HepG2 (cell line): ENCODE data around the gene MEG3. TPM values are rescaled to one million over a fixed set of nuclear protein-coding genes. Genes with fewer than 3 reads are reported as not detected.

Source experiments
- ATAC-seq: fragments of 200-7000 bp; cut with Tn5 transposase; 3 replicates; pipeline ENCODE4 v1.9.1; 2020; ENCODE audit warnings: mild to moderate bottlenecking, moderate library complexity
- BruUV-seq: library from RNA; stranded (reverse); fragments of 400-500 nt; replicated peaks from 2 replicates; lab custom pipeline; 2021; lab: Mats Ljungman, UMichigan
- CTCF ChIA-PET: fragments of 300-600 bp; formaldehyde crosslinking; extraction: SDS; loops from one replicate; lab custom pipeline; 2021; ENCODE audit warnings: low total read pairs, inconsistent platforms, low intra/inter-chr PET ratio; lab: Yijun Ruan, JAX
- POLR2A ChIA-PET: fragments of 350-600 bp; sonication (Branson Sonifier 250); formaldehyde crosslinking; loops from one replicate; lab custom pipeline; 2020; ENCODE audit warnings: antibody characterized with exemption, inconsistent platforms; lab: Yijun Ruan, JAX
- DNase-seq: peaks from one replicate; pipeline ENCODE4 v3.0.0-alpha.2; 2015; ENCODE audit warnings: low spot score
- FAIRE-seq: peaks from 3 replicates; lab custom pipeline; 2011; peaks lifted over from hg19 to GRCh38; lab: Jason Lieb, UNC
- H2AFZ ChIP-seq: one replicate; pipeline ENCODE4 v1.6.1; 2011; ENCODE audit warnings: low read length, inconsistent platforms
- H3K27ac ChIP-seq: fragments of 300-600 bp; 3 replicates; pipeline ENCODE4 v1.8.0; 2011; ENCODE audit warnings: mixed run types, mild to moderate bottlenecking, mixed read lengths, low read length, inconsistent platforms; ENCODE audit not compliant: insufficient read depth; ENCODE audit errors: extremely low read length
- H3K27me3 ChIP-seq, 2 experiments: fragments of 200-600 bp in 1 of 2; 2 replicates in 1 of 2; 3 replicates in 1 of 2; pipeline versions ENCODE4 v1.6.0 to v1.8.0; 2011; ENCODE audit warnings: low read length in 2 of 2, mild to moderate bottlenecking in 2 of 2, moderate library complexity in 2 of 2, inconsistent platforms in 1 of 2; ENCODE audit not compliant: insufficient read depth in 2 of 2, control insufficient read depth in 1 of 2
- H3K36me3 ChIP-seq, 2 experiments: fragments of 200-600 bp in 1 of 2; replicated peaks in 1 of 2; 2 replicates in 1 of 2; 3 replicates in 1 of 2; pipeline versions ENCODE4 v1.5.1 to v1.8.0; 2011; ENCODE audit warnings: low read length in 2 of 2, inconsistent platforms in 1 of 2; ENCODE audit not compliant: insufficient read depth in 2 of 2, control insufficient read depth in 1 of 2
- H3K4me1 ChIP-seq: 2 replicates; pipeline ENCODE4 v1.5.1; 2012; ENCODE audit warnings: low read length, inconsistent platforms; ENCODE audit not compliant: insufficient read depth
- H3K4me2 ChIP-seq: 2 replicates; pipeline ENCODE4 v1.6.0; 2011; ENCODE audit warnings: low read depth, low read length, inconsistent platforms
- H3K4me3 ChIP-seq, 3 experiments: fragments of 200-600 bp in 1 of 3; sonication (generic), shearing (Covaris generic) in 1 of 3; replicated peaks in 1 of 3; 2 replicates each; pipeline ENCODE4 v1.5.1; 2011 to 2016; ENCODE audit warnings: low read length in 3 of 3, inconsistent platforms in 2 of 3, low read depth in 2 of 3, mild to moderate bottlenecking in 2 of 3, control low read depth in 1 of 3, mixed read lengths in 1 of 3; ENCODE audit not compliant: insufficient read depth in 1 of 3
- H3K79me2 ChIP-seq: one replicate; pipeline ENCODE4 v1.6.1; 2011; ENCODE audit warnings: low read length, inconsistent platforms; ENCODE audit not compliant: insufficient read depth
- H3K9ac ChIP-seq: 2 replicates; pipeline ENCODE4 v1.6.0; 2011; ENCODE audit warnings: mild to moderate bottlenecking, low read depth, low read length, inconsistent platforms; ENCODE audit not compliant: insufficient read depth
- H3K9me3 ChIP-seq: 2 replicates; pipeline ENCODE4 v1.5.1; 2012; ENCODE audit warnings: mild to moderate bottlenecking, low read length
- H4K20me1 ChIP-seq: 2 replicates; pipeline ENCODE4 v1.6.0; 2011; ENCODE audit warnings: inconsistent platforms, mild to moderate bottlenecking, low read length, moderate library complexity; ENCODE audit not compliant: insufficient read depth
- MAFK ChIP-seq, 2 experiments: IDR thresholded peaks in 1 of 2; conservative IDR thresholded peaks in 1 of 2; 2 replicates each; pipeline ENCODE4 v1.6.1; 2011; ENCODE audit warnings: improper control_type of control experiment in 2 of 2, low read length in 2 of 2
- ZNF607 ChIP-seq: sonication (generic); formaldehyde crosslinking; IDR thresholded peaks from 2 replicates; pipeline ENCODE4 v1.5.1; 2020; ENCODE audit warnings: missing genetic modification reagents, mild to moderate bottlenecking, borderline replicate concordance
- ZNF770 ChIP-seq: sonication (generic); formaldehyde crosslinking; IDR thresholded peaks from 2 replicates; pipeline ENCODE4 v1.5.0; 2020; ENCODE audit warnings: mild to moderate bottlenecking, missing genetic modification reagents
- ZNF878 ChIP-seq: sonication (generic); formaldehyde crosslinking; IDR thresholded peaks from 2 replicates; pipeline ENCODE4 v1.8.1; 2023; ENCODE audit warnings: mild to moderate bottlenecking, missing genetic modification reagents, moderate library complexity
- WGBS: methylation state at CpG from one replicate; pipeline ENCODE4 v1.1.6; 2017; ENCODE audit warnings: low lambda C conversion rate; 5-methylcytosine and 5-hydroxymethylcytosine counted together
- in situ Hi-C: cut with HindIII; loops from 2 replicates; pipeline ENCODE4 v1.10.0; 2017; ENCODE audit warnings: low pct_unique_long_range_greater_than_20kb; ENCODE audit not compliant: extremely low pct_ligation_motif_present
- intact Hi-C: fragments of 100-400 bp; cut with micrococcal nuclease; formaldehyde crosslinking; loops from one replicate; pipeline ENCODE4 v1.10.0; 2022; ENCODE audit not compliant: unreplicated experiment
- polyA plus RNA-seq, 8 experiments: library from polyadenylated mRNA; depleted of rRNA in 3 of 8; stranded (reverse) in 7 of 8; unstranded in 1 of 8; fragments of >200 nt; fragmentation: Illumina TruSeq in 4 of 8; extraction: Trizol in 4 of 8; gene quantifications; 2 replicates each; pipeline versions ENCODE4 v1.2.1 to v1.2.3, GENCODE V29; 2011 to 2016; ENCODE audit warnings: low read depth in 4 of 8, missing spikeins in 1 of 8, mixed read lengths in 1 of 8; ENCODE audit not compliant: insufficient read depth in 1 of 8
- total RNA-seq, 5 experiments: library from RNA; depleted of rRNA; stranded (reverse); fragments of >200 nt; fragmentation: Illumina TruSeq; extraction: Trizol; gene quantifications; 2 replicates each; pipeline ENCODE4 v1.2.3, GENCODE V29; 2016; ENCODE audit warnings: low read depth in 1 of 5

The MEG3 gene
- total and polyA plus RNA-seq, 2 of the 13 experiments (the other 11 are each of a cell fraction or from before 2014, with no cell fraction given) = 0.17 TPM; not detected in 1

- Histone ChIP-seq H3K27me3 (no peaks in the 10 kb centered on the region), H3K4me1 (peaks cover 43% of the 10 kb centered on the region), H3K36me3 (no peaks in the 10 kb centered on the region), H4K20me1 (no peaks in the 10 kb centered on the region), H3K9ac (no peak overlapping the region), H3K9me3 (no peaks in the 10 kb centered on the region), H2AFZ (no peak overlapping the region), H3K4me3 (no peak overlapping the region), H3K79me2 (no peaks in the 10 kb centered on the region), H3K4me2 (no peak overlapping the region), H3K27ac (no peak overlapping the region)
- TF ChIP-seq MAFK (conservative IDR thresholded peaks at IDR 0.05 in 1 of 2, IDR thresholded peaks at IDR 0.05 in 1 of 2; ENCODE audit: low read length in 2 of 2) (peak; percentile 56 to 66; a peak in 3 of 4 replicates), ZNF878 (CRISPR knock-in tag) (no peak)
- ChIA-PET POLR2A (no interaction called here), CTCF (no interaction called here)
- WGBS = 93% methylated on average over 12 of the region's 12 CpGs
- in situ Hi-C loops (no loop called here), intact Hi-C loops (no loop called here)
- no TSS peak for BruUV-seq
- ATAC-seq (no peak), DNase-seq (no peak), FAIRE-seq (no peak)
Measured at GRCh38 chr14:100780646-100781355, 45.1 kb upstream of the MEG3 start.

DNA sequence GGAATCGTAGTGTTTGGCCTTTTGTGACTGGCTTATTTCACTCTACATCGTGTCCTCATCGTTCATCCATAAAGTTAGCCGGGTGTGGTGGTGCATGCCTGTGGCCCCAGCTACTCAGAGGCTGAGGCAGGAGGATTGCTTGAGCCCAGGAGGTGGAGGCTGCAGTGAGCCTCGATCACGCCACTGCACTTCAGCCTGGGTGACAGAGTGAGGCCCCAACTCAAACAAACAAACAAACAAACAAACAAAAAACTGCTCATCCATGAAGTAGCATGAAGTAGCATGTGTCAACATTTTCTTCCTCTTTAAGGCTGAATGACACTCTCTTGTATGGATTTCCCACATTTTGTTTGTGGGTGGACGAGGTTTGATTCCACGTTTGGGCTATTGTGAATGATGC, 44.0 kb upstream of the MEG3 start:
- H3K9me3 ChIP-seq = no peaks in the 10 kb centered on the region
- peaks cover 50% of the 10 kb centered on the region for H3K4me1 ChIP-seq
- H4K20me1 ChIP-seq = no peaks in the 10 kb centered on the region
- H3K4me3 ChIP-seq = no peak overlapping the region
- ATAC-seq (no peak), FAIRE-seq (no peak), DNase-seq (no peak)
- H3K27ac ChIP-seq = no peak overlapping the region
- no peak overlapping the region for H3K9ac ChIP-seq
- H3K36me3 ChIP-seq = no peaks in the 10 kb centered on the region
- TF ChIP-seq ZNF607 (no peak), ZNF770 (CRISPR knock-in tag) (peak; percentile 53; the same call in 1 of the 2 replicates)
- in situ Hi-C loops = no loop called here
- H3K27me3 ChIP-seq = no peaks in the 10 kb centered on the region
- H2AFZ ChIP-seq = no peak overlapping the region
- intact Hi-C loops = no loop called here
- H3K4me2 ChIP-seq = no peak overlapping the region
- ChIA-PET CTCF (no interaction called here), POLR2A (no interaction called here)
- WGBS = 94% methylated on average over 8 of the region's 8 CpGs
- no peaks in the 10 kb centered on the region for H3K79me2 ChIP-seq
- no TSS peak for BruUV-seq
